ENCODE measurements around the gene PROZ. TPM values are rescaled to one million over a fixed set of nuclear protein-coding genes. Genes with fewer than 3 reads are reported as not detected.

PROZ gene
- polyA plus RNA-seq, 2 of the 4 experiments (the other 2 are of a cell fraction): not detected

DNA sequence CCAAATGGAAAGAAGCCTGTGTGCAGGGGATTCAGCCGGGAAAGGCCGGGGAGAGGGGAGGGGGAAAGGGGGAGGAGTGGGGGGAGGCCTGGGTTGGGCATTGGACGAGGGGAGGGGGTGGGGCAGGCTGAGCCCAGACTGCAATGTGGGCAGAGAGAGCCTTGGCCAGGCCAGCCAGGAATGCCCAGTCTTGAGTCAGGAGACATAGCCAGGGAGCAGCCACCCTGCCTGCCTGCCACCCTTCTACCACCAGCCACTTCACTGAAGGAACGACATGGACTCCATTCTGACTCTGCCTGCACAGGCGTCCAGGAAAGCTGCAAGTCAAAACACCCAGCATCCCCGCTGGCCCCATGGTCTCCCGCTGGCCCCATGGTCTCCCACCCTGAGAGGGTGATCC is 498 bp downstream of the PROZ start:
- TF ChIP-seq CTCF (IDR thresholded peaks at IDR 0.05) (no peak), POLR2AphosphoS2 (conservative IDR thresholded peaks at IDR 0.05; ENCODE audit: low read length) (no peak), POLR2A (IDR thresholded peaks at IDR 0.05; ENCODE audit: low read length) (no peak), NR3C1 (IDR thresholded peaks at IDR 0.05) (no peak), HEYL (CRISPR knock-in tag; IDR thresholded peaks at IDR 0.05) (no peak), JUNB (IDR thresholded peaks at IDR 0.05) (no peak), HES2 (IDR thresholded peaks at IDR 0.05) (no peak), ZNF302 (CRISPR knock-in tag; IDR thresholded peaks at IDR 0.05) (no peak), SREBF2 (IDR thresholded peaks at IDR 0.05) (no peak), ELK1 (IDR thresholded peaks at IDR 0.05; ENCODE audit: low read depth, low read length) (no peak), USF2 (IDR thresholded peaks at IDR 0.05) (no peak), KDM5A (IDR thresholded peaks at IDR 0.05) (no peak), JUN (IDR thresholded peaks at IDR 0.05) (no peak)
- TF ChIP-seq, protein P1, sequence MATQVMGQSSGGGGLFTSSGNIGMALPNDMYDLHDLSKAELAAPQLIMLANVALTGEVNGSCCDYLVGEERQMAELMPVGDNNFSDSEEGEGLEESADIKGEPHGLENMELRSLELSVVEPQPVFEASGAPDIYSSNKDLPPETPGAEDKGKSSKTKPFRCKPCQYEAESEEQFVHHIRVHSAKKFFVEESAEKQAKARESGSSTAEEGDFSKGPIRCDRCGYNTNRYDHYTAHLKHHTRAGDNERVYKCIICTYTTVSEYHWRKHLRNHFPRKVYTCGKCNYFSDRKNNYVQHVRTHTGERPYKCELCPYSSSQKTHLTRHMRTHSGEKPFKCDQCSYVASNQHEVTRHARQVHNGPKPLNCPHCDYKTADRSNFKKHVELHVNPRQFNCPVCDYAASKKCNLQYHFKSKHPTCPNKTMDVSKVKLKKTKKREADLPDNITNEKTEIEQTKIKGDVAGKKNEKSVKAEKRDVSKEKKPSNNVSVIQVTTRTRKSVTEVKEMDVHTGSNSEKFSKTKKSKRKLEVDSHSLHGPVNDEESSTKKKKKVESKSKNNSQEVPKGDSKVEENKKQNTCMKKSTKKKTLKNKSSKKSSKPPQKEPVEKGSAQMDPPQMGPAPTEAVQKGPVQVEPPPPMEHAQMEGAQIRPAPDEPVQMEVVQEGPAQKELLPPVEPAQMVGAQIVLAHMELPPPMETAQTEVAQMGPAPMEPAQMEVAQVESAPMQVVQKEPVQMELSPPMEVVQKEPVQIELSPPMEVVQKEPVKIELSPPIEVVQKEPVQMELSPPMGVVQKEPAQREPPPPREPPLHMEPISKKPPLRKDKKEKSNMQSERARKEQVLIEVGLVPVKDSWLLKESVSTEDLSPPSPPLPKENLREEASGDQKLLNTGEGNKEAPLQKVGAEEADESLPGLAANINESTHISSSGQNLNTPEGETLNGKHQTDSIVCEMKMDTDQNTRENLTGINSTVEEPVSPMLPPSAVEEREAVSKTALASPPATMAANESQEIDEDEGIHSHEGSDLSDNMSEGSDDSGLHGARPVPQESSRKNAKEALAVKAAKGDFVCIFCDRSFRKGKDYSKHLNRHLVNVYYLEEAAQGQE (IDR thresholded peaks at IDR 0.05): no peak
- DNase-seq (ENCODE audit: low read depth in 1 of 2, low spot score in 1 of 2) (no peak), ATAC-seq (no peak), FAIRE-seq (no peak)
- ChIA-PET CTCF (no interaction called here), POLR2A (no interaction called here)
- H3K27ac ChIP-seq: no peak overlapping the region
- no peaks in the 10 kb centered on the region for H3K9me3 ChIP-seq
- H3K4me3 ChIP-seq: no peak overlapping the region
- 52% methylated on average over 4 of the region's 7 CpGs for WGBS (ENCODE audit: missing lambda C conversion rate)
- H3K4me1 ChIP-seq: 0 out of 3 replicates have a peak, but pooled peaks cover 3% of the 10 kb centered on the region
- no peak overlapping the region for H3K4me2 ChIP-seq

DNA sequence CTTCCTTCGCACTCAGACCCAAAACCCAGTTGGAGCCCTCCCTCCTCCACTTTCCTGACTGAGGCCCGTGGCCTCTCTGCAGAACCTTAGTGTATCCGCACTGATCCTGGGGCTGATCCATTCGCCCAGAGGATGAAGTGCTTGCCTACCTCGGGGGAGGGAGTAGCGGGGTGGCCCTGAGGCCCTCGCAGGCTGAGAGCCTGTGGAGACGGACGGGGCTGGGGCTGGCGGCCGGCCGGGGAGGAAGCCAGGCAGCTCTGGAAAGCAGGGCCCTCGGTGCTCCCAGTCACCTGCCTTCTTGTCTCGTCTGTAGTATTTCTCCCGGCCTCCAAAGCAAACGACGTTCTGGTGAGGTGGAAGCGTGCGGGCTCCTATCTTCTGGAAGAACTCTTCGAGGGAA is 1.3 kb downstream of the PROZ start:
- TF ChIP-seq GATA3 (IDR thresholded peaks at IDR 0.05; ENCODE audit: borderline replicate concordance) (no peak), FOSB (CRISPR knock-in tag; IDR thresholded peaks at IDR 0.05) (no peak), RAD21 (conservative IDR thresholded peaks at IDR 0.05 in 1 of 2, IDR thresholded peaks at IDR 0.05 in 1 of 2) (no peak), EHF (CRISPR knock-in tag; IDR thresholded peaks at IDR 0.05) (no peak)
- TF ChIP-seq, protein P2, sequence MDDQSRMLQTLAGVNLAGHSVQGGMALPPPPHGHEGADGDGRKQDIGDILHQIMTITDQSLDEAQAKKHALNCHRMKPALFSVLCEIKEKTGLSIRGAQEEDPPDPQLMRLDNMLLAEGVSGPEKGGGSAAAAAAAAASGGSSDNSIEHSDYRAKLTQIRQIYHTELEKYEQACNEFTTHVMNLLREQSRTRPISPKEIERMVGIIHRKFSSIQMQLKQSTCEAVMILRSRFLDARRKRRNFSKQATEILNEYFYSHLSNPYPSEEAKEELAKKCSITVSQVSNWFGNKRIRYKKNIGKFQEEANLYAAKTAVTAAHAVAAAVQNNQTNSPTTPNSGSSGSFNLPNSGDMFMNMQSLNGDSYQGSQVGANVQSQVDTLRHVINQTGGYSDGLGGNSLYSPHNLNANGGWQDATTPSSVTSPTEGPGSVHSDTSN (IDR thresholded peaks at IDR 0.05): no peak
- no peak for FAIRE-seq
- ATAC-seq: no peak
- H3K27ac ChIP-seq: no peak overlapping the region
- no peak for DNase-seq (ENCODE audit: low read depth in 1 of 2, low spot score in 1 of 2)
- H3K4me1 ChIP-seq: 0 out of 3 replicates have a peak, but pooled peaks cover under 1% of the 10 kb centered on the region
- WGBS (ENCODE audit: missing lambda C conversion rate): 77% methylated on average over 14 of the region's 20 CpGs
- no peak overlapping the region for H3K4me2 ChIP-seq
- ChIA-PET POLR2A (no interaction called here), CTCF (no interaction called here)
- no peaks in the 10 kb centered on the region for H3K9me3 ChIP-seq
- no peak overlapping the region for H3K4me3 ChIP-seq
